Stomach (tissue), 9 donors: ENCODE measurements around the gene DRGX. TPM values are rescaled to one million over a fixed set of nuclear protein-coding genes. Genes with fewer than 3 reads are reported as not detected.

Source experiments
- DNase-seq, 2 donors: peaks; one replicate each; pipeline versions ENCODE4 v3.0.0 to v3.0.0-alpha.2; 2013 to 2019
- H3K27ac ChIP-seq, 5 donors: fragments of 200-600 bp in 4 of 5; sonication (generic) in 4 of 5; one replicate each; pipeline ENCODE4 v1.5.1; 2013 to 2019; ENCODE audit warnings: mild to moderate bottlenecking in 1 of 5, moderate library complexity in 1 of 5
- H3K27me3 ChIP-seq, 3 donors: fragments of 200-600 bp; sonication (generic); one replicate each; pipeline ENCODE4 v1.5.1; 2017 to 2019; ENCODE audit warnings: mixed run types in 1 of 3
- H3K36me3 ChIP-seq, 4 donors: fragments of 200-600 bp; sonication (generic); 1 replicate in 3 of 4; 2 replicates in 1 of 4; pipeline ENCODE4 v1.5.1; 2016 to 2019
- H3K4me1 ChIP-seq, 4 donors: fragments of 200-600 bp; sonication (generic); one replicate each; pipeline ENCODE4 v1.5.1; 2016 to 2019
- H3K4me3 ChIP-seq, 4 donors: fragments of 200-600 bp; sonication (generic) in 3 of 4; one replicate each; pipeline ENCODE4 v1.5.1; 2016 to 2019; ENCODE audit warnings: mild to moderate bottlenecking in 1 of 4
- H3K9me3 ChIP-seq, 4 donors: fragments of 200-600 bp; sonication (generic); one replicate each; pipeline ENCODE4 v1.5.1; 2016 to 2019
- EP300 ChIP-seq: sonication (generic); formaldehyde crosslinking; IDR thresholded peaks from one replicate; pipeline ENCODE4 v1.6.1; 2017; ENCODE audit warnings: antibody characterized with exemption
- POLR2A ChIP-seq, 4 donors: fragments of 450-650 bp; IDR thresholded peaks; one replicate each; pipeline ENCODE4 v1.6.1; 2016; ENCODE audit warnings: antibody characterized with exemption in 4 of 4, control low read depth in 2 of 4, mild to moderate bottlenecking in 1 of 4, moderate library complexity in 1 of 4
- POLR2AphosphoS5 ChIP-seq, 3 donors: sonication (generic); formaldehyde crosslinking; IDR thresholded peaks; one replicate each; pipeline ENCODE4 v1.6.1; 2016; ENCODE audit warnings: antibody characterized with exemption in 3 of 3
- WGBS, 5 donors: extraction: QIAGEN DNeasy Blood & Tissue Kit in 3 of 5; methylation state at CpG; one replicate each; pipeline versions ENCODE4 v1.1.5 to v1.1.7; 2013 to 2018; 5-methylcytosine and 5-hydroxymethylcytosine counted together
- intact Hi-C: fragments of 100-400 bp; cut with DNase I; formaldehyde crosslinking; loops from one replicate; pipeline ENCODE4 v1.15.1; 2023; ENCODE audit warnings: low total_unique reads
- polyA plus RNA-seq, 3 donors: library from polyadenylated mRNA; stranded (reverse); fragments of 200-250 nt; gene quantifications; one replicate each; pipeline ENCODE4 v1.2.3, GENCODE V29; 2013
- total RNA-seq, 5 donors: library from RNA; depleted of rRNA; stranded (reverse); fragments of >200 nt; gene quantifications; one replicate each; pipeline versions ENCODE4 v1.1.0 to v1.2.3, GENCODE V29; 2014 to 2016
- TF ChIP-seq, protein P1 (sequence below), 7 experiments: fragments of 450-650 bp in 4 of 7; fragments of 200-600 bp in 3 of 7; sonication (generic) in 3 of 7; IDR thresholded peaks; one replicate each; pipeline ENCODE4 v1.5.1; 2016 to 2019; ENCODE audit warnings: antibody characterized with exemption in 7 of 7, control low read depth in 2 of 7, mild to moderate bottlenecking in 1 of 7
- donor health status: healthy with polysubstance abuse.
- donor health status: Bipolar disorder and iron deficiency.
- donor health status: healthy.

Gene DRGX
- total and polyA plus RNA-seq, 8 donors = not detected

DNA sequence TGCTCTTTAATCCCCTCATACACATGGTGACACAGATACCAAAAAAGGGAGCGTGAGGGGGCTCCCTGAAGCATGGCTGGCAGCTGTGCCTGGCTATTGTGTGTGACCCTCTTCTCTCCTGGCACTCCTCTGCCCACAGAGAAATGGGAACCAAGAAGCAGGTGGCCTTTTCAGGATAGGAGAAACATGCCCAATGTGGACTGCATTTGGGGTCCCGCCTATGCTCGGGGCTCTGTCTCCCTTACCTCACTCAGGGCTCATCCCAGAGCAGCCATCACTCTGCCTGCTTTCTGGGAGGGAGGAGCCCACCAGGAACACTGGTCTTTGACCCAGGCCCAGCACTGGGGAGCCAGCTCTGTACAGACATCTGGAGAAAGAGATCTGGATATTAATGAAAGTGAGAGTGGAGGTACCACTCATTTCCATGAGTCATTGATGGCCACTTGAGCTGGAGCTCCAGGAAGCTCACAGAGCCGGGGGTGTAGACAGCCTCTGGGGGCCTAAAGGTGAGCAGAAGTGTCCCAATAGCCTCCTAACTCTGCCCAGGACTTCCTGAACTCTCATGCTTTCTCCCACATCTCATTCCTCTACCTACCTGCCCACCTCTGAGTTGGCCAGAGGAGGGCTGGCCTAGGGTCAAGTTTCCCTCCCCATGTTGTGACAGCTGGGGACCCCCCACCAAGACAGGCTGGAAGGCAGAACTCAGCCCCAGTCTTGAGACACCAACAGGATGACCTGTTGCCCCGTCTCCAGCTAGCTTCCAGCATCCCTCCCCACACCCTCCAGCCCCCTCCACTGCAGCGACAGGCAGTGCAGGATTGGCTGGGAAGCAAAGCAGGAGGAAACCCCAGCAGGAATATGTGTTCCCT, 42.6 kb downstream of the DRGX start:
- H3K36me3 ChIP-seq = no peaks in the 10 kb centered on the region
- intact Hi-C loops = no loop called here
- WGBS, 5 donors = 61 to 77% (median 72%) methylated on average over 5 to 6 of the region's 6 CpGs
- no peak for TF ChIP-seq POLR2AphosphoS5 (IDR thresholded peaks at IDR 0.05)
- no peaks in the 10 kb centered on the region for H3K27me3 ChIP-seq
- H3K4me1 ChIP-seq = no peaks in the 10 kb centered on the region
- DNase-seq = no peak
- H3K27ac ChIP-seq = no peak overlapping the region
- peaks cover 3 to 28% (median 20%) of the 10 kb centered on the region in 4 donors for H3K9me3 ChIP-seq
- H3K4me3 ChIP-seq = no peak overlapping the region

DNA sequence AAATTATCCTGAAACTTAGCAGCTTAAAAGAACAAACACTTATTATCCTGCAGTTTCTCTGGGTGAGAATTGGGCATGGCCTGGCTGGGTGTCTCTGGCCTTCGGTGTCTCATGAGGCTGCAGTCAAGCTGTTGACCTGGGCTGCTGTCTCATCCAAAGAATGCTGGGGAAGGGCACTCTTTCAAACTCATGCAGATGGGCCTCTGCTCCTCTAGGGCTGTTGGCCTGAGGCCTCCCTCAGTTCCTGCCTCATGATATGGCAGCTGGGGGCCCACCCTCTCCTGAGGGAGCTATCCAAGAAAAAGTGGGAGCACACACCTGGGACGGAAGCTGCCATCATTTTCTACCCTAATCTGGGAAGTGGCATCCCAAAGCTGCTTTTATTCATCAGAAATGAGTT, 43.6 kb downstream of the DRGX start:
- intact Hi-C loops = no loop called here
- no peak for DNase-seq
- Histone ChIP-seq H3K4me1 (no peaks in the 10 kb centered on the region), H3K9me3 (peaks cover 3 to 24% (median 18%) of the 10 kb centered on the region in 4 donors), H3K4me3 (no peak overlapping the region), H3K36me3 (no peaks in the 10 kb centered on the region), H3K27me3 (no peaks in the 10 kb centered on the region), H3K27ac (no peak overlapping the region)
- 69 to 89% (median 80%) methylated on average over 2 of the region's 2 CpGs for WGBS, 5 donors
- TF ChIP-seq POLR2A (IDR thresholded peaks at IDR 0.05) = no peak
- TF ChIP-seq, protein P1, sequence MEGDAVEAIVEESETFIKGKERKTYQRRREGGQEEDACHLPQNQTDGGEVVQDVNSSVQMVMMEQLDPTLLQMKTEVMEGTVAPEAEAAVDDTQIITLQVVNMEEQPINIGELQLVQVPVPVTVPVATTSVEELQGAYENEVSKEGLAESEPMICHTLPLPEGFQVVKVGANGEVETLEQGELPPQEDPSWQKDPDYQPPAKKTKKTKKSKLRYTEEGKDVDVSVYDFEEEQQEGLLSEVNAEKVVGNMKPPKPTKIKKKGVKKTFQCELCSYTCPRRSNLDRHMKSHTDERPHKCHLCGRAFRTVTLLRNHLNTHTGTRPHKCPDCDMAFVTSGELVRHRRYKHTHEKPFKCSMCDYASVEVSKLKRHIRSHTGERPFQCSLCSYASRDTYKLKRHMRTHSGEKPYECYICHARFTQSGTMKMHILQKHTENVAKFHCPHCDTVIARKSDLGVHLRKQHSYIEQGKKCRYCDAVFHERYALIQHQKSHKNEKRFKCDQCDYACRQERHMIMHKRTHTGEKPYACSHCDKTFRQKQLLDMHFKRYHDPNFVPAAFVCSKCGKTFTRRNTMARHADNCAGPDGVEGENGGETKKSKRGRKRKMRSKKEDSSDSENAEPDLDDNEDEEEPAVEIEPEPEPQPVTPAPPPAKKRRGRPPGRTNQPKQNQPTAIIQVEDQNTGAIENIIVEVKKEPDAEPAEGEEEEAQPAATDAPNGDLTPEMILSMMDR (IDR thresholded peaks at IDR 0.05) = no peak

DNA sequence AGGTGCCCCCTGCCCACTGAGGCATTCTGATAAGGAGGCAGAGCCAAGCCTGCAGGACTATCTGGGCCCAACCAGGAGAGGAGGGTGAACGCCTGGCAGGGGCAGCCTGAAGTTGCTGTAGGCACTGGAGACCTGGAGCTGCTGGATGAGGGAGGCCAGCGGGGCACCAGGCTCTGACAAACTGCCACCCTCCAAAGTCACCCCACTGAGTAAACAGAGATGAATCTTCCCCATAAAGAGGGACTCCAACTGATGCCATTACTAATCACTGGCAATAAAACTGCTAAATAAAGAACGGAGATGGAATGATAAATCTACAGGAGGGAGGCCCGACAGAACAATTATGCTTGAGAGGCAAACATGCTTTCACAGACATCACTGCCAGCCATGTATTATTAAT, 44.2 kb downstream of the DRGX start:
- H3K4me3 ChIP-seq = no peak overlapping the region
- no peaks in the 10 kb centered on the region for H3K36me3 ChIP-seq
- intact Hi-C loops = no loop called here
- DNase-seq = no peak
- H3K9me3 ChIP-seq = peaks cover 3 to 24% (median 17%) of the 10 kb centered on the region in 4 donors
- 80 to 85% (median 82%) methylated on average over 4 of the region's 4 CpGs for WGBS, 5 donors
- H3K4me1 ChIP-seq = no peaks in the 10 kb centered on the region
- TF ChIP-seq, protein P1 (IDR thresholded peaks at IDR 0.05) = no peak
- TF ChIP-seq POLR2AphosphoS5 (IDR thresholded peaks at IDR 0.05) (no peak), POLR2A (IDR thresholded peaks at IDR 0.05) (no peak), EP300 (no peak)
- no peaks in the 10 kb centered on the region for H3K27me3 ChIP-seq
- H3K27ac ChIP-seq = no peak overlapping the region

DNA sequence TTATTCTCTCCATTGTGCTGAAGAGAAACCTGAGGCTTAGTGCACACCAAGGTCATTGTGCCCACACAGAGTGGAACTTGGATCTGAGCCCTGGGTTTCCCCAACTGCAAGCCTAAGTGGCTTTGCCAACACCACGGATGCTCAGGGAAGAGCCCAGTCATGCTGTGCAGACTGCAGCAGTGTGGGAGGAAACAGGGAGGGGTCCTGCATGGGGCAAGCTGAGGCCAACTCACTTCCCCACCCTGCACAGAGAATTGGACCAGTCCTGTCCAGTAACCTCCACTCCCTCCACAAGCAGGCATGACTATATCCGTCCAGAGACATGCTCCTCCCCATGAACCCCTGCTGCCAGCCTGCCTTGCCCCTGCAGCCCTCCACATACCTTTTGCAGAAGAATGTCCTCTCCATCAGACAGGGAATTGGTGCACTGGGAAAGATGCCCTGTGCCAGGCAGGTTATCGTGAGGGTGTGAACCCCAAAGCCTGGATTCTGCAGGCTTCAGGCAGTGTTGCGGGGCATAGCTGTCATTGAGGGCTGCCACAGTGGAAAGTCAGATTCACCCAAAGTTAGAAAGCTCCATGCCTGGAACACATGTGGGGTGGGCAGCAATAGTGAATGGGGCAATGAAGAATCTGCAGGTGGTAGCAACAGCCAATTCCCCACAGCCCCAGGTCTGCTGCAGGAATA, 44.9 kb downstream of the DRGX start:
- DNase-seq = no peak
- 73 to 83% (median 79%) methylated on average over 3 to 4 of the region's 4 CpGs for WGBS, 5 donors
- intact Hi-C loops = no loop called here
- H3K9me3 ChIP-seq = peaks cover 3 to 24% (median 17%) of the 10 kb centered on the region in 4 donors
- no peaks in the 10 kb centered on the region for H3K27me3 ChIP-seq
- H3K36me3 ChIP-seq = no peaks in the 10 kb centered on the region
- TF ChIP-seq, protein P1 (IDR thresholded peaks at IDR 0.05) = no peak
- TF ChIP-seq POLR2A (IDR thresholded peaks at IDR 0.05) (no peak), EP300 (no peak), POLR2AphosphoS5 (IDR thresholded peaks at IDR 0.05) (no peak)
- H3K4me3 ChIP-seq = no peak overlapping the region
- no peak overlapping the region for H3K27ac ChIP-seq
- no peaks in the 10 kb centered on the region for H3K4me1 ChIP-seq
